NB4 (cell line): Measurements from ENCODE around the gene SEPTIN12.
"Not testable (repeated sequence)": the region's sequence is repeated elsewhere in the genome, so short reads cannot be mapped to it uniquely, and the experiment has no call there.

Experiments used
- DNase-seq: peaks from one replicate; pipeline ENCODE4 v3.0.0; 2010; ENCODE audit warnings: low read depth
- H3K4me3 ChIP-seq: one replicate; pipeline ENCODE4 v1.5.1; 2011; ENCODE audit warnings: mild to moderate bottlenecking, low read depth, low read length, moderate library complexity
- CTCF ChIP-seq: IDR thresholded peaks from one replicate; pipeline ENCODE4 v1.5.1; 2012; ENCODE audit warnings: low read depth, low read length
- MYC ChIP-seq: IDR thresholded peaks from 2 replicates; pipeline ENCODE4 v1.6.1; 2011; ENCODE audit warnings: low read depth, low read length
- POLR2A ChIP-seq: IDR thresholded peaks from 2 replicates; pipeline ENCODE4 v1.6.1; 2011; ENCODE audit warnings: mild to moderate bottlenecking; ENCODE audit not compliant: insufficient read length; ENCODE audit errors: extremely low read depth
- TF ChIP-seq, protein P1 (sequence below): IDR thresholded peaks from 2 replicates; pipeline ENCODE4 v1.6.1; 2011; ENCODE audit warnings: low read depth, low read length

SEPTIN12 gene

GRCh38 chr16:4746215-4746614, 41.9 kb downstream of the SEPTIN12 start:
- no peak overlapping the region for H3K4me3 ChIP-seq
- TF ChIP-seq MYC (no peak), CTCF (no peak), POLR2A (no peak)
- TF ChIP-seq, protein P1, sequence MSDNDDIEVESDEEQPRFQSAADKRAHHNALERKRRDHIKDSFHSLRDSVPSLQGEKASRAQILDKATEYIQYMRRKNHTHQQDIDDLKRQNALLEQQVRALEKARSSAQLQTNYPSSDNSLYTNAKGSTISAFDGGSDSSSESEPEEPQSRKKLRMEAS, result no peak
- no peak for DNase-seq

DNA sequence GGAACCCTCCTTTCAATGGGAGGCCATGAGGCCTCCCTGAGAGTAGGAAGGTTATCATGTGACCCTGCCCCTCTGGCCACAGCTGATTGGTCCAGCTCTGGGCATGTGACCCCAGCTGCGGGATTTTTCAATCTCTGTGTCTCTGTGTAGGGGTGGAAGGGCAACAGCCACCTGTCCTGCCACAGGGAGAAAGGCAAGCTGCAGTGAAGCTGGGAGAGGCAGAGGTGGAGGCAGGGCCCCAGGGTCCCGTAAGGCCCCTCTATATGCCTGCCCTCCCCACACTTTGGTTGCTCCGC, 42.9 kb downstream of the SEPTIN12 start:
- TF ChIP-seq MYC (no peak), CTCF (no peak), POLR2A (no peak)
- TF ChIP-seq, protein P1, result no peak
- no peak for DNase-seq

DNA sequence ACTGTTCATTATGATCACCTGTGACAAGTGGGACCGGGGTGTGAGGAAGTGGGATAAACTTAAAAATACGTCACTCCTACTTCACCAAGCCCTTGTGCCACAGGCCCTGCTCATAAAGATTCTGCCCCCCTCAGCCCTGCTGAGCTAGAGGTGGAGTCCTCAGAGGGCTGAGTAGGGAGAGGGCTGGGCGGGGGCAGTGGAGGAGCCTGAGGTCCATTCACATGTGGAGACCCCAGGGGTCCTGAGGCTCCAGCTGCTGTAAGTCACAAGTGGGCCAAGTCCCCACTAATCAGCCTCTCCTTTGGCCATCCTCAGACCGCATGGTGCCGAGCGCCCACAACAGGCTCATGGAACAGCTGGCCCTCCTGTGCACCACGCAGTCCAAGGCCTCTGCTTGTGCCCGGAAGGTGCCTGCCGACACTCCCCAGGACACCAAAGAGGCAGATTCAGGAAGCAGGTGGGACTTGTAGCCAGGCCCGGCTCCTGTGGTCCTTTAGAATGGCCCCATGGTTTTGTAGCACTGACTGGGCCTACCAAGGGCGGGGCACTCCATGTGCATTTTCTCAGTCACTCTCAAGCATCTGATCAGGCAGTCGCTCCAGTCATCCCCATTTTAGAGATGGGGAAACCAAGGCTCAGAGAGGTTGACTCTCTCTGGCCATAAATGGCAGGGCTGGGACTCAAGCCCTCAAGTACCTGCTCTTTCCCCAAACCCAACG, 43.4 kb downstream of the SEPTIN12 start:
- TF ChIP-seq CTCF, result no peak
- TF ChIP-seq MYC, result no peak
- TF ChIP-seq POLR2A, result no peak
- TF ChIP-seq, protein P1, result no peak
- H3K4me3 ChIP-seq, result no peak overlapping the region
- no peak for DNase-seq

More for the DNA sequence above, 42.9 kb downstream of the SEPTIN12 start:
- no peak overlapping the region for H3K4me3 ChIP-seq

DNA sequence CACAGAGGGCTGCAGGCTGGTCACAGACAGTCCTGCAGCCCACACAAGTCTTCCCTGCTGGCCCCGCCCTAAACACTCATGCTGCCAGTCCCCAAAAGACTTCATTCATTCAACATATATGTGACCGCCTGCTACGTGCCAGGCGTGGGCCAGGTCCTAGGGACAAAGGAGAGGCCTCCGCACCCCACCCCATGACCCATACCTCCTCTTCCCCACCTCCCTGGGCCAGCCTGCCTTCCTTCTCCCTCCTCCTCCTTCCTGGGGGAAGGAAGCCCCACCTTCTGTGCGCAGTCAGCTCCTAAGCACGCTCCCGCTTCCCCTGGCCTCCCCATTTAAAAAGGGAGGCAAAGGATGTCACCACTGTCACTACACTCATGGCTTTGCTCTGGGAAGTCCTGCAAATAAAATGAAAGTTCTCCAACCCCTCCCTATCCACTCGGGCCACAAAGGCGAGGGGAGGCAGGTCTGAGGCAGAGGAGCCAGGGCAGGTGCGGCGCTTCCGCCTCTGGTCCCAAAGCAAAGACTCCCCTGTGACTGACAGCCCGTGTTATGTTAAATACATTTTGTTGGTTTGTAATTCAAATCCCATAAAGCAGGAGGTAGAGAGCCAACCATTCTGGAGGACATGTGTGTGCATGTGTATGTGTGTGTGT, 44.8 kb downstream of the SEPTIN12 start:
- DNase-seq, result no peak
- no peak for TF ChIP-seq POLR2A
- no peak for TF ChIP-seq CTCF
- TF ChIP-seq MYC, result no peak
- TF ChIP-seq, protein P1, result no peak
- H3K4me3 ChIP-seq, result no peak overlapping the region

GRCh38 chr16:4738370-4738769, 49.8 kb downstream of the SEPTIN12 start:
- not testable (repeated sequence) for DNase-seq, H3K4me3 ChIP-seq

DNA sequence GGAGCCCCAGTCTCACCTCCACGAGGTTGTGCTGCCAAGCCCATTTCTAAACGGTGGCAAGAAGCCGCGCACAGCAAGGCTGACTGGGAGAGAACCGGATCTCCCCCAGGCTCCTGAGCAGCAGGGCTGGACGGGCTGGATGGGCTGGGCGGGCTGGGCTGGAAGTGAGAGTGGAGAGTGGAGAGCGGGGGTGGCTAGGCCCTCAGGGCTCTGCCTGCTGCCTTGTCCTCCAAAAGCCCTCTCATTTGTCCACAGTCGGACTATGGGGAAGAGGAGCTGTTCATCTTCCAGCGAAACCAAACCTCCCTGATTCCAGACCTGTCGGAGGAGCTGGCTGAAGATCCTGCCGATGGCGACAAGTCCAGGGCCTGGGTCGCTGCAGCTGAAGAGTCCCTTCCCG, 50.6 kb downstream of the SEPTIN12 start:
- DNase-seq, result no peak
- no peak for TF ChIP-seq CTCF
- no peak for TF ChIP-seq POLR2A
- TF ChIP-seq, protein P1, result no peak
- no peak overlapping the region for H3K4me3 ChIP-seq
